Endothelial cell (in vitro differentiated cells): ENCODE measurements around the gene ITGA4. TPM values are rescaled to one million over a fixed set of nuclear protein-coding genes. Genes with fewer than 3 reads are reported as not detected.

Experiments
- DNase-seq: peaks from one replicate; pipeline ENCODE4 v3.0.0; 2021; ENCODE audit warnings: low spot score
- H3K27ac Mint-ChIP-seq: one replicate; pipeline ENCODE4 v1.8.0; 2021; ENCODE audit warnings: mixed read lengths, inconsistent platforms; ENCODE audit not compliant: unreplicated experiment
- H3K27me3 Mint-ChIP-seq: one replicate; pipeline ENCODE4 v1.8.0; 2021; ENCODE audit warnings: mild to moderate bottlenecking, moderate library complexity, mixed read lengths, inconsistent platforms; ENCODE audit not compliant: unreplicated experiment
- H3K36me3 Mint-ChIP-seq: one replicate; pipeline ENCODE4 v1.8.0; 2021; ENCODE audit warnings: mild to moderate bottlenecking, low read depth, mixed read lengths, inconsistent platforms; ENCODE audit not compliant: unreplicated experiment
- H3K4me1 Mint-ChIP-seq: one replicate; pipeline ENCODE4 v1.8.0; 2021; ENCODE audit warnings: mild to moderate bottlenecking, mixed read lengths, inconsistent platforms; ENCODE audit not compliant: unreplicated experiment
- H3K4me3 Mint-ChIP-seq: one replicate; pipeline ENCODE4 v1.8.0; 2021; ENCODE audit warnings: mild to moderate bottlenecking, mixed read lengths, inconsistent platforms; ENCODE audit not compliant: unreplicated experiment
- H3K9me3 Mint-ChIP-seq: one replicate; pipeline ENCODE4 v1.8.0; 2021; ENCODE audit warnings: mixed read lengths, inconsistent platforms; ENCODE audit not compliant: unreplicated experiment
- total RNA-seq: library from RNA; stranded (reverse); fragmentation: NEBNext Ultra II Directional; extraction: Animal tissue kit (Norgen Biotek cat#: 25700); gene quantifications from one replicate; pipeline ENCODE4 v1.2.1, GENCODE V29; 2021; ENCODE audit not compliant: unreplicated experiment
- TF ChIP-seq, protein P1 (sequence below): fragments of 200-600 bp; sonication (generic); IDR thresholded peaks from one replicate; pipeline ENCODE4 v1.5.0; 2021; ENCODE audit warnings: antibody characterized with exemption; ENCODE audit not compliant: unreplicated experiment

Gene ITGA4
- total RNA-seq, 1 donor from 2014 or later: 5.7 TPM

DNA sequence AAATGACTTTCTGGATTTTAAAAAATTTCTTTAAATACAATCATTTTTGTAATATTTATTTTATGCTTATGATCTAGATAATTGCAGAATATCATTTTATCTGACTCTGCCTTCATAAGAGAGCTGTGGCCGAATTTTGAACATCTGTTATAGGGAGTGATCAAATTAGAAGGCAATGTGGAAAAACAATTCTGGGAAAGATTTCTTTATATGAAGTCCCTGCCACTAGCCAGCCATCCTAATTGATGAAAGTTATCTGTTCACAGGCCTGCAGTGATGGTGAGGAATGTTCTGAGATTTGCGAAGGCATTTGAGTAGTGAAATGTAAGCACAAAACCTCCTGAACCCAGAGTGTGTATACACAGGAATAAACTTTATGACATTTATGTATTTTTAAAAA lies 79.5 kb downstream of the ITGA4 start:
- DNase-seq: no peak
- no peak overlapping the region for H3K4me3 Mint-ChIP-seq

DNA sequence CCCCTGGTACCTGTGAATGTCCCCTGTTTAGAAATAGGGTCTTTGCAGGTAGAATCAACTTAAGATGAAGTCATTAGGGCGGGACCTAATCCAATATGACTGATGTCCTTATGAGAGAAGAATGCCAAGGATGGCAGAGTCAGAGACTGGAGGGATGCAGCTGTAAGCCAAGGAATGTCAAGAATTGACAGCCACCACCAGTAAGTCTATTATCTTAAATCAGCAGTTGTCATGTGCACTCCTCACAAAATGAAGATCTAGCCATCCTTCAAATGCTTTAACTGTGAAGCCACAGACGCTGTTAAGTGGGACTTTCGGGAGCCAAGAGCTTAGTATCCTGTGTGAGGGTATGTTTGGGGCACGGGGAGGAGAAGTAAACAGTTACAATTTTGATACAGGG lies 83.2 kb downstream of the ITGA4 start:
- TF ChIP-seq, protein P1, sequence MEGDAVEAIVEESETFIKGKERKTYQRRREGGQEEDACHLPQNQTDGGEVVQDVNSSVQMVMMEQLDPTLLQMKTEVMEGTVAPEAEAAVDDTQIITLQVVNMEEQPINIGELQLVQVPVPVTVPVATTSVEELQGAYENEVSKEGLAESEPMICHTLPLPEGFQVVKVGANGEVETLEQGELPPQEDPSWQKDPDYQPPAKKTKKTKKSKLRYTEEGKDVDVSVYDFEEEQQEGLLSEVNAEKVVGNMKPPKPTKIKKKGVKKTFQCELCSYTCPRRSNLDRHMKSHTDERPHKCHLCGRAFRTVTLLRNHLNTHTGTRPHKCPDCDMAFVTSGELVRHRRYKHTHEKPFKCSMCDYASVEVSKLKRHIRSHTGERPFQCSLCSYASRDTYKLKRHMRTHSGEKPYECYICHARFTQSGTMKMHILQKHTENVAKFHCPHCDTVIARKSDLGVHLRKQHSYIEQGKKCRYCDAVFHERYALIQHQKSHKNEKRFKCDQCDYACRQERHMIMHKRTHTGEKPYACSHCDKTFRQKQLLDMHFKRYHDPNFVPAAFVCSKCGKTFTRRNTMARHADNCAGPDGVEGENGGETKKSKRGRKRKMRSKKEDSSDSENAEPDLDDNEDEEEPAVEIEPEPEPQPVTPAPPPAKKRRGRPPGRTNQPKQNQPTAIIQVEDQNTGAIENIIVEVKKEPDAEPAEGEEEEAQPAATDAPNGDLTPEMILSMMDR: no peak
- Mint-ChIP-seq H3K27ac (no peak overlapping the region), H3K9me3 (no peaks in the 10 kb centered on the region), H3K36me3 (no peaks in the 10 kb centered on the region), H3K4me1 (no peaks in the 10 kb centered on the region), H3K4me3 (no peak overlapping the region), H3K27me3 (no peaks in the 10 kb centered on the region)
- no peak for DNase-seq

More for the DNA sequence above, 79.5 kb downstream of the ITGA4 start:
- Mint-ChIP-seq H3K9me3 (no peaks in the 10 kb centered on the region), H3K27ac (no peak overlapping the region), H3K36me3 (no peaks in the 10 kb centered on the region), H3K4me1 (peaks cover 8% of the 10 kb centered on the region), H3K27me3 (no peaks in the 10 kb centered on the region)
- TF ChIP-seq, protein P1: no peak

DNA sequence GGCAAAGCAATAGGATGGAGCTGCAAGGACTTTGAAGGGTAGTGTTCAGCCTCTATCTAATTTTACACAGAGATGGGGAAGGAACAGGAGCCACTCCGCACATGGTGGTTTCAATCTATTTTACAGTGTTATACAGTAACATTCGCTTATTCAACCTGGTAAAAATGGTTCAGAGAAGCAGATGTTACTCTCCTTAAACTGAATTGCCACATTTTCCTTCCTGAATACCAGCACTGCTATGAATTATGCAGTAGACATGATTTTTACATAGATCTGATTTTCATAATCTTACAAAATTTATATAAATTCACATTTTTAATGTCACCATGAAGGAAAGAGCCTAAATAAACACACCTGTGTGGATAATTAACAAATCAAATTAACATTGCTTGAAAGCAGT lies 85.0 kb downstream of the ITGA4 start:
- Mint-ChIP-seq H3K4me1 (no peaks in the 10 kb centered on the region), H3K27ac (no peak overlapping the region), H3K36me3 (no peaks in the 10 kb centered on the region), H3K27me3 (no peaks in the 10 kb centered on the region), H3K9me3 (no peaks in the 10 kb centered on the region), H3K4me3 (no peak overlapping the region)
- TF ChIP-seq, protein P1: no peak
- DNase-seq: no peak

DNA sequence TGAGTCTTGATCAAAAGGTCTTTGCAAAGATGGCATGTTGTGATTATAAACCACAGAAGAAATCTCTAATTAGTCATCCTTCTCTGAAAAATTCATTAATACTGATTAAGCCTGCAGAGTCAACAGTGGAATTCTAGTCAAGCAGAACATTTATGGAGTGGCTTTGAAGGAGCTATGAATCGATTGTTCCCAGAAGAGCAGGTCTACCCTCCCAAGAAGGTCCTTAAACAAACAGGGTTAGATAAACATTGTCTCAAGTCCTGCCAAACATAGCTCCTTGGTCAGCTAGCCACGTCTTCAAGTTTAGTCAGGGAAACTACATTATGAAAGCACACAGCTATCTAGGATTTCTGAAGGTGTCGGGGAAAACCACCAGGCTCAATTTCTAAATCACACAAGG lies 88.9 kb downstream of the ITGA4 start:
- H3K4me3 Mint-ChIP-seq: no peak overlapping the region
- H3K9me3 Mint-ChIP-seq: no peaks in the 10 kb centered on the region
- H3K4me1 Mint-ChIP-seq: no peaks in the 10 kb centered on the region
- DNase-seq: no peak
- no peak overlapping the region for H3K27ac Mint-ChIP-seq
- H3K36me3 Mint-ChIP-seq: no peaks in the 10 kb centered on the region
- no peaks in the 10 kb centered on the region for H3K27me3 Mint-ChIP-seq
- TF ChIP-seq, protein P1: no peak

DNA sequence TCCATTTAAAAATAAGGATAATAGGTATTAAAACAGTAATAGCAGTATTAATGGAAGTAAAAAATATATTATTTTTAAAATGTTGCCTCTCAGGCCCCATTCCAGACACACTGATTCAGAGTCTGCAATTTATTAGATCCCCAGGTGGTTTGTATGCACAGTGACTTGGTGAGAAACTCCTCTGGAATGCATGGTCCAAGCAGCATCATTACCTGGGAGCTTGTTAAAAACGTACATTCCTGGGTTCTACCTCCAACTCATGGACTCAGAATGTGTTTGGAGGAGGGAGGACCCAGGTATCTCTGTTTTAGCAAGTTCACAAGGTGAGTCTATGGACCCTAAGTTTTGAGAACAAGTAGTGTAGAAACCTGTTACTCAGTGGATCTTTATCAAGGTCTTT lies 95.6 kb downstream of the ITGA4 start:
- Mint-ChIP-seq H3K4me1 (no peaks in the 10 kb centered on the region), H3K27ac (no peak overlapping the region), H3K9me3 (no peaks in the 10 kb centered on the region), H3K27me3 (no peaks in the 10 kb centered on the region), H3K4me3 (no peak overlapping the region), H3K36me3 (no peaks in the 10 kb centered on the region)
- TF ChIP-seq, protein P1: no peak
- no peak for DNase-seq
